ENCODE data around the gene ARHGAP10.

Gene ARHGAP10

DNA sequence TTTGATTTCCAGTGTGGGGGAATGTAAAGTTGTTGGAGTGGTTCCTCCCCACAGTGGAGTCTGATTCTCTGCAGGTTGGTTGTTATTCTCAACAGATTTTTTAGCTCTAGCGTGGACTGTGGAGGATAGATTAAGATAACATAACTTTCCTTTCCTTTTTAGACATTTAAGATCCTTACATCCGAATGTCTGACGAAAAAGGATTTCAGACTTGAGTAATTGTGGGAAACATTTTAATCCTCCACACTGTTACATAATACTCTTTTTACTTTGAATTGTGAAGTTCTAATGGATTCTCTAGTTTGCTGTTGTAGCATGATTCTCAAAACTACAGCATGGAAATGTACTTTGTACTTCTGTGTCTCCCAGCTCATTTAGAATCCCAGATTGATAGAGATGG is 107.8 kb downstream of the ARHGAP10 start:
- Histone ChIP-seq H3K9me3 (no peaks in the 10 kb centered on the region), H3K4me3 (ENCODE audit: low read depth, low read length) (no peak overlapping the region), H3K36me3 (no peaks in the 10 kb centered on the region), H3K27me3 (no peaks in the 10 kb centered on the region), H3K4me1 (no peaks in the 10 kb centered on the region)
- TF ChIP-seq, protein P1, sequence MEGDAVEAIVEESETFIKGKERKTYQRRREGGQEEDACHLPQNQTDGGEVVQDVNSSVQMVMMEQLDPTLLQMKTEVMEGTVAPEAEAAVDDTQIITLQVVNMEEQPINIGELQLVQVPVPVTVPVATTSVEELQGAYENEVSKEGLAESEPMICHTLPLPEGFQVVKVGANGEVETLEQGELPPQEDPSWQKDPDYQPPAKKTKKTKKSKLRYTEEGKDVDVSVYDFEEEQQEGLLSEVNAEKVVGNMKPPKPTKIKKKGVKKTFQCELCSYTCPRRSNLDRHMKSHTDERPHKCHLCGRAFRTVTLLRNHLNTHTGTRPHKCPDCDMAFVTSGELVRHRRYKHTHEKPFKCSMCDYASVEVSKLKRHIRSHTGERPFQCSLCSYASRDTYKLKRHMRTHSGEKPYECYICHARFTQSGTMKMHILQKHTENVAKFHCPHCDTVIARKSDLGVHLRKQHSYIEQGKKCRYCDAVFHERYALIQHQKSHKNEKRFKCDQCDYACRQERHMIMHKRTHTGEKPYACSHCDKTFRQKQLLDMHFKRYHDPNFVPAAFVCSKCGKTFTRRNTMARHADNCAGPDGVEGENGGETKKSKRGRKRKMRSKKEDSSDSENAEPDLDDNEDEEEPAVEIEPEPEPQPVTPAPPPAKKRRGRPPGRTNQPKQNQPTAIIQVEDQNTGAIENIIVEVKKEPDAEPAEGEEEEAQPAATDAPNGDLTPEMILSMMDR (IDR thresholded peaks at IDR 0.05; ENCODE audit: low read depth, low read length), result no peak
- no peak for DNase-seq

DNA sequence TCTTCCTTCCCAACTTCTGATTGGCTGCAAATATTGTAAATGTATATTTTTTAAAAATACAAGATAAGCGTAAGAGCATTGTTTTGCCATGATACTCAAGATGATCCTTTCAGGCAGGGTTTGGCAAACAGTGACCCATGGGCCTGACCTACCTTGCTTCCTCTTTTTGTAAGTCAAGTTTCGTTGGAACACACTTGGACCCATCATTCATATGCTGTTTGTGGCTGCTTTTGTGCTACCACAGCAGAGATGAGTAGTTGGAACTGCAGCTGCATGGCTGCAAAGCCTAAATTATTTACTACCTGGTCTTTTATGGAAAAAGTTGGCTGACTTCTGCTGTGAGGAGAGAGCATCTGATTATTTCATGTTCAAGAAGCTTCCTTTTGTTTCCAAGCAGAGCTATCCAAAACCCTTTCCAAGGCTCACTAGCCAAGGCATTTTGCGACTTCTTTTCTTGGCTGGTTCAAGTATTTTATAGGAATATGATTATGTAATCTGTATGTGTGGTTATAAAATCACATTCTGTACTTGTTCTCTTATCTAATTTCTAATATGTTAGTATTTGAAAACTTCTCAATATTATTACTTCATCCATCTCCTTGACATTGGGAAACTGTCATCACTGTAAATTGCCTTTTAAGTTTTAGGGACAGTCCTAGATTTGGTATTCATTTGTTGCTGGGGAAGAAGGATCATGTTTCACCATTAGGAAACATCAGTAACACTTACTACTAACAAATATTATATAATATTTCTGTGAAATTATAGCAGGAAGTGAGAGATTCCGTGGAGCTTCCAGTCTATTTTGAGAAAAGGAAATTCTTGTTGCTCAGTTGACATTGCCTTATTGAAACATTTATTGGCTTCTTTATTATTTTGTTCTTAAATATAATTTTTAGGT is 109.2 kb downstream of the ARHGAP10 start:
- Histone ChIP-seq H3K4me3 (ENCODE audit: low read depth, low read length) (no peak overlapping the region), H3K36me3 (no peaks in the 10 kb centered on the region), H3K27me3 (no peaks in the 10 kb centered on the region), H3K9me3 (no peaks in the 10 kb centered on the region), H3K4me1 (no peaks in the 10 kb centered on the region)
- no peak for DNase-seq
- TF ChIP-seq, protein P1 (IDR thresholded peaks at IDR 0.05; ENCODE audit: low read depth, low read length), result no peak

DNA sequence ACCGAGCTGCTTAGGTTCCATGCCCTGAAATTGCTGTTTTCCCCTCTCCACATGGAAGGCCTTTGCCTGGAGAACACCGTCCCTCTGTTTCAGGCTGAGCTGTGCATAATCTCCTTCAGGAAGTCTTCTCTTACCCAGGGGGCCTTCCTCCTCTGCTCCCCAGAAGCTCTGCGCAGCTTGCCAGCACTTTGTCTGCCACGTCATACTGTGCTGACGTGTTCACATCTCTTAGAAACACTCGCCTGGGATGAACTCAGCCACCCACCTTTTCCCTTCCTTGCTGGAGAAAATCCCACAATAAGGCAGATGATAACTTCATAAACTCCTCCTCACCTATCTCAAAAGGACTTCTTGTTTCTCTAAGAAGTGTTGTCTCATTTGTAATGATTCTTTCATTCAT is 110.7 kb downstream of the ARHGAP10 start:
- H3K9me3 ChIP-seq, result no peaks in the 10 kb centered on the region
- no peak for DNase-seq
- H3K4me1 ChIP-seq, result no peaks in the 10 kb centered on the region
- H3K27me3 ChIP-seq, result no peaks in the 10 kb centered on the region
- H3K4me3 ChIP-seq (ENCODE audit: low read depth, low read length), result no peak overlapping the region
- no peaks in the 10 kb centered on the region for H3K36me3 ChIP-seq
- TF ChIP-seq, protein P1 (IDR thresholded peaks at IDR 0.05; ENCODE audit: low read depth, low read length), result no peak

DNA sequence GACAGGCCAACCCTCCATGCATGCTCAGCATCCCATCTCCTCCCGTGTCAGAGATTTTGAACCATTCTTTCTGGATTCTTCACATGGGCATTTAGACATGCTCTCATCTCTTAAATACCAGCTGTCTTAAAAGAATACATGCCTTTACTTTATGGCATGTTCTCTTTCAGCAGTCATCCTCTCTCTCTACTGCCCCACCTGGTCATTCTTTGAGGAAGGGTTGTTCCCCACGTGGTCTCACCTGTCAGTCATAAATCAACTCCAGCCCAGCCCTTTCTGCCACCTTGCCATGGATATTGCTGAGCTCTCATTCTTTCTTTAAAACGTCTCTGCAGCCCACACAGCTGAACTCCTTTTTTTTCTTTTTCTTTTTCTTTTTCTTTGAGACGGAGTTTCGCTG is 111.3 kb downstream of the ARHGAP10 start:
- Histone ChIP-seq H3K27me3 (no peaks in the 10 kb centered on the region), H3K9me3 (no peaks in the 10 kb centered on the region), H3K4me1 (no peaks in the 10 kb centered on the region), H3K36me3 (no peaks in the 10 kb centered on the region), H3K4me3 (ENCODE audit: low read depth, low read length) (no peak overlapping the region)
- peak; percentile 27 for DNase-seq
- TF ChIP-seq, protein P1 (IDR thresholded peaks at IDR 0.05; ENCODE audit: low read depth, low read length), result peak; percentile 33

DNA sequence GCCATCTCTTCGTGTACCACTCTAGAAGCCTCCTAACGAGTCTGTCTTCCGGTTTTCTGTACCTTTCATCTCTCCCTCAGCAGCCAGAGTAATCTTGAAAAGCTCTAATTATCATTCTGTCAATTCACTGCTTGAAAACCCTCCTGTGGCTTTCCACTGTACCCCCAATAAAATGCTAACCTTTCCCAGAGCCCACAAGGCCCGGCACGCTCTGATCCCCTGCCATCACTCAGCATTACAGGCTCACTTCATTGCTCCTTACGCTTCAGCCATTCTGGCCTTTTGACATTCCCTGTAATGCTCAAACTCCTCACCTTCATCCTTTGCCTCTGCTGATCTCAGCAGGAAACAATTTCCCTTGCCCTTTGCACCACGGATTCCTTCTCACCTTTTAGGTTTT is 112.9 kb downstream of the ARHGAP10 start:
- Histone ChIP-seq H3K4me3 (ENCODE audit: low read depth, low read length) (no peak overlapping the region), H3K4me1 (no peaks in the 10 kb centered on the region), H3K27me3 (no peaks in the 10 kb centered on the region), H3K36me3 (no peaks in the 10 kb centered on the region), H3K9me3 (no peaks in the 10 kb centered on the region)
- TF ChIP-seq, protein P1 (IDR thresholded peaks at IDR 0.05; ENCODE audit: low read depth, low read length), result no peak
- DNase-seq, result no peak
